HepG2 (cell line): ENCODE data around the gene COL18A1.

Source experiments
- CEBPB ChIP-seq: IDR thresholded peaks from 2 replicates; pipeline ENCODE4 v1.6.1; 2011; ENCODE audit warnings: low read depth, low read length, improper control_type of control experiment, borderline replicate concordance
- FIP1L1 ChIP-seq: fragments of 200-400 bp; formaldehyde crosslinking; IDR thresholded peaks from 2 replicates; pipeline ENCODE4 v1.6.1; 2018; ENCODE audit warnings: low read depth, mild to moderate bottlenecking, low read length, moderate library complexity, borderline replicate concordance; ENCODE audit not compliant: insufficient read depth
- MXI1 ChIP-seq: IDR thresholded peaks from 3 replicates; pipeline ENCODE4 v1.6.1; 2012; ENCODE audit warnings: low read depth, low read length, inconsistent platforms, borderline replicate concordance
- SALL2 ChIP-seq: sonication (generic); formaldehyde crosslinking; IDR thresholded peaks from 2 replicates; pipeline ENCODE4 v1.8.1; 2023; ENCODE audit warnings: mild to moderate bottlenecking, missing genetic modification reagents, inconsistent platforms
- SRF ChIP-seq: IDR thresholded peaks from 2 replicates; pipeline ENCODE4 v1.6.1; 2011; ENCODE audit warnings: mild to moderate bottlenecking, low read depth, low read length, moderate library complexity
- ZBTB1 ChIP-seq: sonication (generic); formaldehyde crosslinking; IDR thresholded peaks from 2 replicates; pipeline ENCODE4 v1.4.0; 2020; ENCODE audit warnings: missing genetic modification reagents, borderline replicate concordance
- ZBTB21 ChIP-seq: sonication (generic); formaldehyde crosslinking; IDR thresholded peaks from 2 replicates; pipeline ENCODE4 v1.4.0; 2020; ENCODE audit warnings: missing genetic modification reagents
- ZBTB3 ChIP-seq: sonication (generic); formaldehyde crosslinking; IDR thresholded peaks from 2 replicates; pipeline ENCODE4 v1.4.0; 2020; ENCODE audit warnings: low read depth, mild to moderate bottlenecking, moderate library complexity, missing genetic modification reagents, borderline replicate concordance
- ZNF274 ChIP-seq: sonication (generic); formaldehyde crosslinking; IDR thresholded peaks from 2 replicates; pipeline ENCODE4 v1.5.1; 2020; ENCODE audit warnings: mild to moderate bottlenecking, missing genetic modification reagents
- TF ChIP-seq, protein P1 (sequence below): sonication (generic); formaldehyde crosslinking; IDR thresholded peaks from 2 replicates; pipeline ENCODE4 v1.5.0; 2020; ENCODE audit warnings: mild to moderate bottlenecking, missing genetic modification reagents, moderate library complexity

DNA sequence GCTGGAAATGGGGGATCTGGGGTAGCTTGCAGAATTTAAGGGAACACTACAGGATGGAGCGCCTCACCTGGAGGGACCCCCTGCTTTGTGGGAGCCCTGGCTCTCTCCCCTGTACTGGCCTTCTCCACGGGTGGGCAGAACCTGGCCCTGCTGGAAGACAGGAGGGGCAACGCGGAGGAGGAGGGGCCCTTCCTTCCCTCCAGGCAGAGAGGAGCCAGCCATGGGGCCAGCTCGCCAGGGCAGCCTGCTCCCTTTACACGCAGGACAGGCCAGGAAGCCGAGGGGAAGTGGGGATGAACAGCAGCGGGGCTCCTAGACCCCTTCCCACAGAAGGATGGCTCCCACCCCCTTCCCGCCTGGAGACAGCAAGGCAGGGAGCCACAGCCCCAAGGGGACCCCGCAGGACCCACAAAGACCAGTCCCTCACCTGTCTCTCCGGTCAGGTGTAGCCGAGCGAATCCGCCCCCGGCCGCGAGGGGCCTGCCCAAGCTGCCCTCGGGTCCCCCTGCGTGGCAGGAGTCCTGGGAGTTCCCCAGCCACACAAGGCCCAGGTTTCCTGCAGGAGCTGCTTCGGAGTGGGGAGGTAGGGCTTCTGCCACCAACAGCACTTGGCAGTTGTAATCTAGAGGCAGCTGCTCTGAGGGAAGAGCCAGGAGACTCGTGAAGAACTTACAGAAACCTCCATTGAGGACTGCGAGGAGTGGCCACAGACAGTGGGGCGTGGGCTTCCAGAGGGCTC lies 138.9 kb downstream of the COL18A1 start:
- TF ChIP-seq, protein P1, sequence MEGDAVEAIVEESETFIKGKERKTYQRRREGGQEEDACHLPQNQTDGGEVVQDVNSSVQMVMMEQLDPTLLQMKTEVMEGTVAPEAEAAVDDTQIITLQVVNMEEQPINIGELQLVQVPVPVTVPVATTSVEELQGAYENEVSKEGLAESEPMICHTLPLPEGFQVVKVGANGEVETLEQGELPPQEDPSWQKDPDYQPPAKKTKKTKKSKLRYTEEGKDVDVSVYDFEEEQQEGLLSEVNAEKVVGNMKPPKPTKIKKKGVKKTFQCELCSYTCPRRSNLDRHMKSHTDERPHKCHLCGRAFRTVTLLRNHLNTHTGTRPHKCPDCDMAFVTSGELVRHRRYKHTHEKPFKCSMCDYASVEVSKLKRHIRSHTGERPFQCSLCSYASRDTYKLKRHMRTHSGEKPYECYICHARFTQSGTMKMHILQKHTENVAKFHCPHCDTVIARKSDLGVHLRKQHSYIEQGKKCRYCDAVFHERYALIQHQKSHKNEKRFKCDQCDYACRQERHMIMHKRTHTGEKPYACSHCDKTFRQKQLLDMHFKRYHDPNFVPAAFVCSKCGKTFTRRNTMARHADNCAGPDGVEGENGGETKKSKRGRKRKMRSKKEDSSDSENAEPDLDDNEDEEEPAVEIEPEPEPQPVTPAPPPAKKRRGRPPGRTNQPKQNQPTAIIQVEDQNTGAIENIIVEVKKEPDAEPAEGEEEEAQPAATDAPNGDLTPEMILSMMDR (CRISPR knock-in tag) = no peak
- no peak for TF ChIP-seq MXI1
- TF ChIP-seq CEBPB = no peak
- no peak for TF ChIP-seq ZBTB21 (CRISPR knock-in tag)
- TF ChIP-seq FIP1L1 = no peak
- no peak for TF ChIP-seq SRF
- no peak for TF ChIP-seq ZNF274 (CRISPR knock-in tag)
- TF ChIP-seq ZBTB3 = no peak
- TF ChIP-seq ZBTB1 (CRISPR knock-in tag) = no peak
- TF ChIP-seq SALL2 = no peak
